Measurements from ENCODE around the gene TMEM219.
"Not testable (repeated sequence)": the region's sequence is repeated elsewhere in the genome, so short reads cannot be mapped to it uniquely, and the experiment has no call there.

TMEM219 gene

GRCh38 chr16:30009085-30009862, 47.4 kb downstream of the TMEM219 start:
- Histone ChIP-seq H3K4me1 (ENCODE audit: control insufficient read depth, insufficient read depth, low read length) (no peaks in the 10 kb centered on the region), H3K36me3 (ENCODE audit: control insufficient read depth, insufficient read depth, low read length) (no peaks in the 10 kb centered on the region), H3K27ac (ENCODE audit: low read depth, low read length) (no peak overlapping the region), H3K27me3 (ENCODE audit: control insufficient read depth, insufficient read depth, low read length) (peaks cover 19% of the 10 kb centered on the region), H3K4me3 (ENCODE audit: low read length) (no peak overlapping the region), H3K9ac (ENCODE audit: low read length) (no peak overlapping the region)

GRCh38 chr16:30009990-30010843, 48.3 kb downstream of the TMEM219 start:
- Histone ChIP-seq H3K27ac (ENCODE audit: low read depth, low read length) (no peak overlapping the region), H3K4me1 (ENCODE audit: control insufficient read depth, insufficient read depth, low read length) (no peaks in the 10 kb centered on the region), H3K9ac (ENCODE audit: low read length) (no peak overlapping the region), H3K36me3 (ENCODE audit: control insufficient read depth, insufficient read depth, low read length) (no peaks in the 10 kb centered on the region), H3K27me3 (ENCODE audit: control insufficient read depth, insufficient read depth, low read length) (peaks cover 19% of the 10 kb centered on the region), H3K4me3 (ENCODE audit: low read length) (peak overlapping the region; percentile 38)

- H3K36me3 ChIP-seq (ENCODE audit: control insufficient read depth, insufficient read depth, low read length) = no peaks in the 10 kb centered on the region
- peaks cover 19% of the 10 kb centered on the region for H3K27me3 ChIP-seq (ENCODE audit: control insufficient read depth, insufficient read depth, low read length)
- H3K4me3 ChIP-seq (ENCODE audit: low read length) = peak within 1 kb of the TSS; percentile 41
- no peak within 1 kb of the TSS for H3K9ac ChIP-seq (ENCODE audit: low read length)
- no peaks in the 10 kb centered on the region for H3K4me1 ChIP-seq (ENCODE audit: control insufficient read depth, insufficient read depth, low read length)
- H3K27ac ChIP-seq (ENCODE audit: low read depth, low read length) = no peak within 1 kb of the TSS
Measured at GRCh38 chr16:30010844-30011713, 49.2 kb downstream of the TMEM219 start, which contains the start of gene DOC2A. TSS of gene DOC2A (minus strand) at chr16:30011027. CDS start at chr16:30010222, 805 bp downstream.

DNA sequence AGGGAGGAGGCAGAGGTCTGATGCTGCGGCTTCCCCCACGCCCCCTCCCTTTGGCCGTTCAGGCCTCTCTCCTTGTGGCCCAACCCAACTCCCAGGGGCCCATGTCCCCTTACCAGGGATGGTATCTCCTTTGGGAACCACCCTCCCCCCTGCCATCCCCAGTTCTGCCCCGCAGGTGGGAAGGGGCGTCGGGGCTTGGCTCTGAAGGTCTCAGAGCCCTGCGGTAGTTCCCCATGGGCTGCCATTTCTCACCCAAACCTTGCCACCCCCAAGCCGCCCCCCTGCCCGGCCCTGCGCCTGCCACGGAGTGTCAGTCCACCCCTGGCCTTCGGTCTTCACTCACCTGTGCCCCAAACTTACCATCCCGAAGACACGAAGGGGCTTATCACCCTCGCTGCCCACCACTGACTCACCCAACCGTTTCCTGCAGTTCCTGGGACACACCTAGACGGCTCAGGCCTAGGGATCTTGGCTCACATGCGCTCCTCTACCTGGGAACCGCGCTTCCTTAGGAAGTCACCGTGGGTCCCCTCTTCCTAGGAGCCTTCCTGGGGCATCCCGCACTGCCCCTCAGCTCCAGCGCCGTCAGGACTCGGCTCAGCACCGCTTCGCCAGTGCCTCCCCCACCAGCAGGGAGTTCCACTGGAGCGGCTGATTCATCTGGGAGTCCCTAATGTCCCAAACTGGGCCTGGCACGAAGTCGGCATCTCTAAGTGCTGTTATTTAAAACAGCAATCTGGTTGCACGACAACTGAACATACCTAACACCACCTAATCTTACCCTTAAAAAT, 50.0 kb downstream of the TMEM219 start:
- H3K27ac ChIP-seq (ENCODE audit: low read depth, low read length) = no peak overlapping the region
- no peak overlapping the region for H3K4me3 ChIP-seq (ENCODE audit: low read length)
- H3K4me1 ChIP-seq (ENCODE audit: control insufficient read depth, insufficient read depth, low read length) = no peaks in the 10 kb centered on the region
- H3K36me3 ChIP-seq (ENCODE audit: control insufficient read depth, insufficient read depth, low read length) = no peaks in the 10 kb centered on the region
- no peak overlapping the region for H3K9ac ChIP-seq (ENCODE audit: low read length)
- peaks cover 19% of the 10 kb centered on the region for H3K27me3 ChIP-seq (ENCODE audit: control insufficient read depth, insufficient read depth, low read length)

DNA sequence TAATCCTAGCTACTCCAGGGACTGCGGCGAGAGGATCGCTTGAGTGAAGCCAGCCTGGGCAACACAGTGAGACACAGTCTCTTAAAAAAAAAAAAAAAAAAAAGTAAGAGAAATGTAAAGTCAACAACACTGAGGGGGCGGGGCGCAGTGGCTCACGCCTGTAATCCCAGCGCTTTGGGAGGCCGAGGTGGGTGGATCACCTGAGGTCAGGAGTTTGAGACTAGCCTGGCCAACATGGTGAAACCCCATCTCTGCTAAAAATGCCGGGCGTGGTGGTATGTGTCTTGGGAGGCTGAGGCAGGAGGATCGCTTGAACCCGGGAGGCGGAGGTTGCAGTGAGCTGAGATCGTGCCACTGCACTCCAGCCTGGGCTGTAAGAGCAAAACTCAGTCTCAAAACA, 50.7 kb downstream of the TMEM219 start:
- peaks cover 19% of the 10 kb centered on the region for H3K27me3 ChIP-seq (ENCODE audit: control insufficient read depth, insufficient read depth, low read length)
- H3K4me1 ChIP-seq (ENCODE audit: control insufficient read depth, insufficient read depth, low read length); H3K27ac ChIP-seq (ENCODE audit: low read depth, low read length); H3K4me3 ChIP-seq (ENCODE audit: low read length); H3K36me3 ChIP-seq (ENCODE audit: control insufficient read depth, insufficient read depth, low read length); H3K9ac ChIP-seq (ENCODE audit: low read length): not testable (repeated sequence)

- not testable (repeated sequence) for H3K9ac ChIP-seq (ENCODE audit: low read length); H3K27ac ChIP-seq (ENCODE audit: low read depth, low read length); H3K36me3 ChIP-seq (ENCODE audit: control insufficient read depth, insufficient read depth, low read length); H3K4me3 ChIP-seq (ENCODE audit: low read length); H3K4me1 ChIP-seq (ENCODE audit: control insufficient read depth, insufficient read depth, low read length)
- H3K27me3 ChIP-seq (ENCODE audit: control insufficient read depth, insufficient read depth, low read length) = peaks cover 10% of the 10 kb centered on the region
Measured at GRCh38 chr16:30015450-30015849, 53.6 kb downstream of the TMEM219 start.

- Histone ChIP-seq H3K9ac (ENCODE audit: low read length) (no peak overlapping the region), H3K4me1 (ENCODE audit: control insufficient read depth, insufficient read depth, low read length) (no peaks in the 10 kb centered on the region), H3K36me3 (ENCODE audit: control insufficient read depth, insufficient read depth, low read length) (no peaks in the 10 kb centered on the region), H3K4me3 (ENCODE audit: low read length) (no peak overlapping the region), H3K27ac (ENCODE audit: low read depth, low read length) (no peak overlapping the region), H3K27me3 (ENCODE audit: control insufficient read depth, insufficient read depth, low read length) (peaks cover 5% of the 10 kb centered on the region)
Measured at GRCh38 chr16:30016555-30017276, 54.8 kb downstream of the TMEM219 start.

DNA sequence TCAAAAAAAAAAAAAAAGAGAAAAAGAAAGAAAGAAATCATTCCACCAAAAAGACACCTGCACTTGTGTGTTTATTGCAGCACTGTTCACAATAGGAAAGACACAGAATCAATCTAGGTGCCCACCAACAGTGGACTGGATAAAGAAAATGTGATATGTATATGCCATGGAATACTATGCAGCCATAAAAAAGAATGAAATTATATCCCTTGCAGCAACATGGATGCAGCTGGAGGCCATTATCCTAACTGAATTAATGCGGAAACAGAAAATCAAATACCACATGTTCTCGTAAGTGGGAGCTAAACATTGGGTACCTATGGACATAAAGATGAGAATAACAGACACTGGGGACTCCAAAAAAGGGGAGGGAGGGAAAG, 55.4 kb downstream of the TMEM219 start:
- no peak overlapping the region for H3K27ac ChIP-seq (ENCODE audit: low read depth, low read length)
- no peak overlapping the region for H3K9ac ChIP-seq (ENCODE audit: low read length)
- H3K4me1 ChIP-seq (ENCODE audit: control insufficient read depth, insufficient read depth, low read length) = no peaks in the 10 kb centered on the region
- no peaks in the 10 kb centered on the region for H3K27me3 ChIP-seq (ENCODE audit: control insufficient read depth, insufficient read depth, low read length)
- no peaks in the 10 kb centered on the region for H3K36me3 ChIP-seq (ENCODE audit: control insufficient read depth, insufficient read depth, low read length)
- H3K4me3 ChIP-seq (ENCODE audit: low read length) = no peak overlapping the region

DNA sequence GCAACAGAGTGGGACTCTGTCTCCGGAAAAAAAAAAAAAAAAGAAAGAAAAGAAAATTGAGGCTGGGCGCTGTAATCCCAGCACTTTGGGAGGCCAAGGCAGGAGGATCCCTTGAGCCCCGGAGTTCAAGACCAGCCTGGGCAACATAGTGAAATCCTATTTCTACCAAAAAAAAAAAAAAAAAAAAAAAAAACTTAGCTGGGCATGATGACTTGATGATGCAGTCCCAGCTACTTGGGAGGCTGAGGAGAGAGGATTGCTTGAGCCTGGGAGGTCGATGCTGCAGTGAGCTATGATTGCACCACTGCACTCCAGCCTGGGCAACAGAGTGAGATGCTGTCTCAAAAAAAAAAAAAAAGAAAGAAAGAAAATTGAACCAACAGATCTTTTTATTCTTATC, 56.1 kb downstream of the TMEM219 start:
- not testable (repeated sequence) for H3K4me3 ChIP-seq (ENCODE audit: low read length); H3K27me3 ChIP-seq (ENCODE audit: control insufficient read depth, insufficient read depth, low read length); H3K9ac ChIP-seq (ENCODE audit: low read length); H3K27ac ChIP-seq (ENCODE audit: low read depth, low read length); H3K36me3 ChIP-seq (ENCODE audit: control insufficient read depth, insufficient read depth, low read length); H3K4me1 ChIP-seq (ENCODE audit: control insufficient read depth, insufficient read depth, low read length)

DNA sequence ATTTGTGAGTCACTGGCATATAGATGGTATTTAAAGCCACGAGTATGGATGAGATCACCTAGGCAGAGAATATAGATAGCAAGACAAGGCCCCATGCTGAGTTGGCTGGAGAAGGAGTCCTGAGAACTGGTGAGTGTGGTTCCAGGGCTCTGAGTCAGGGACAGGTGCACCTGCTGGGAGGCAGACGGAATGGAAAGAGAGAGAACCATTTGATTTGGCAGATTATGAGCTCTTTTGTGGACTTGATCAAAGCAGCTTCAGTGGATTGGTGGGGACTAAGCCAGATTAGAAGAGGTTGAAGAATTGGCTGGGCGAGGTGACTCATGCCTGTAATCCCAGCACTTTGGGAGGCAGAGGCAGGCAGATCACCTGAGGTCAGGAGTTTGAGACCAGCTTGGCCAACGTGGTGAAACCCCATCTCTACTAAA, 56.9 kb downstream of the TMEM219 start:
- H3K4me3 ChIP-seq (ENCODE audit: low read length) = no peak overlapping the region
- H3K27ac ChIP-seq (ENCODE audit: low read depth, low read length) = no peak overlapping the region
- no peak overlapping the region for H3K9ac ChIP-seq (ENCODE audit: low read length)
- no peaks in the 10 kb centered on the region for H3K27me3 ChIP-seq (ENCODE audit: control insufficient read depth, insufficient read depth, low read length)
- no peaks in the 10 kb centered on the region for H3K36me3 ChIP-seq (ENCODE audit: control insufficient read depth, insufficient read depth, low read length)
- H3K4me1 ChIP-seq (ENCODE audit: control insufficient read depth, insufficient read depth, low read length) = no peaks in the 10 kb centered on the region

Data from rectal smooth muscle tissue (tissue), 1 donor.